ENCODE measurements around the gene NAT9. TPM values are rescaled to one million over a fixed set of nuclear protein-coding genes. Genes with fewer than 3 reads are reported as not detected.

Gene NAT9
- total RNA-seq, 4 donors from 2014 or later = 18.3 to 34.4 (median 27.6) TPM

DNA sequence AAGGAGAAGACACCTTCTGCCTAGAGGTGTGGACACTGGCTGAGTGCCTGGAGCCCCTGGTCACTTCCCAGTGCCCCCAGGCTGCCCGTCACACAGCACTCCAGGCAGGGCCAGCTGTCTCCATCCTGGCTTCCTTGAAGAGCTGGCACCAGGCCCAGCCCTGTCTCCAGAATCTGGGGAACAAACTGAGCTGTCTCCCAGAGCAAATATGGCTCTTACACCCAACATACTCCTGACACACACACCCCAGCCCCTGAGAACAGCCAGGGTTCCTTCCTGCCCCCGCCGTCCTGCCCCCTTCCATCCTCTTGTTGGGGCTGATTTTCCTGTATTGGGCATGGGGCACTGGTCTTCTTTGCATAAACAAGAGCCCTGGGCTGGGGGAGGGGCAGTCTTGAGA is 18.6 kb downstream of the NAT9 start:
- Histone ChIP-seq H3K27ac (peak overlapping the region; percentile 43 to 65 (median 46)), H3K36me3 (no peaks in the 10 kb centered on the region), H3K9me3 (no peaks in the 10 kb centered on the region), H3K4me3 (no peak overlapping the region), H3K27me3 (no peaks in the 10 kb centered on the region), H3K4me1 (peaks cover 40 to 75% (median 53%) of the 10 kb centered on the region in 4 donors)
- intact Hi-C loops (cut with DNase I; ENCODE audit: low total_unique reads) = loop anchor here (1.0 kb wide), 1 partner anchor 27 kb away; no protein-coding TSS in a partner anchor
- TF ChIP-seq POLR2A (IDR thresholded peaks at IDR 0.05) (no peak), POLR2AphosphoS5 (IDR thresholded peaks at IDR 0.05) (no peak), EP300 (IDR thresholded peaks at IDR 0.05; ENCODE audit: low read depth) (no peak), CTCF (IDR thresholded peaks at IDR 0.05) (no peak)
- in situ Hi-C loops (cut with MboI; ENCODE audit: low pct_ligation_motif_present in 1 of 4, low pct_unique_long_range_greater_than_20kb in 1 of 4, low sequenced_read_pairs in 3 of 4) = no loop called here
- 68 to 100% methylated on average over 1 to 3 of the region's 3 CpGs for WGBS, 2 donors (ENCODE audit: low coverage in 1 of 2)
- DNase-seq = peak; percentile 41

DNA sequence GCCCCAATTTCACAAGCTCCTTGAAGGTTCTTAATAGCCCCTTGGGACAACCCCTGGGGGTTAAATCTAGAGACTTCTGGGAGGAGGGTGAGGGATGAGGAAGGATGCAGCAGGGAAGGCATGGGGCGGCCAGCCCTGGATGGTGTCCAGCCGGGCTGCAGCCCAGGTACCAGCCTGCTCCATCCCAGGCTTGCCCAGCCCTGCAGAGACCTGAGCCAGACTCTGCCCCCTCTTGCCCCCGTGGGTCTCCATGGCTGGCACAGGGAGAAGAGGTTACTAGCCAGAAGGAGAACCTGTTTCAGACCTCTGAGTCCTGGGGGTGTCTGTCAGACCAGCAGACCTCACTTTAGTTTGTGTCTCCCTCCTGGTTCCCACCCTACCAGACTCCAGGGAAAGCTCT is 19.3 kb downstream of the NAT9 start:
- no peaks in the 10 kb centered on the region for H3K36me3 ChIP-seq
- intact Hi-C loops (cut with DNase I; ENCODE audit: low total_unique reads) (loop anchor here (1.0 kb wide), 1 partner anchor 27 kb away; no protein-coding TSS in a partner anchor), in situ Hi-C loops (cut with MboI; ENCODE audit: low pct_ligation_motif_present in 1 of 4, low pct_unique_long_range_greater_than_20kb in 1 of 4, low sequenced_read_pairs in 3 of 4) (no loop called here)
- no peak for DNase-seq
- TF ChIP-seq POLR2A (IDR thresholded peaks at IDR 0.05) (no peak), POLR2AphosphoS5 (IDR thresholded peaks at IDR 0.05) (no peak), CTCF (IDR thresholded peaks at IDR 0.05) (no peak), EP300 (IDR thresholded peaks at IDR 0.05; ENCODE audit: low read depth) (no peak)
- no peaks in the 10 kb centered on the region for H3K27me3 ChIP-seq
- 83% methylated on average over 3 of the region's 3 CpGs; no CpG with 5 or more reads in 1 of the 2 donors for WGBS, 2 donors (ENCODE audit: low coverage in 1 of 2)
- H3K27ac ChIP-seq = peak overlapping the region in 1 of 4 donors; percentile 43
- H3K9me3 ChIP-seq = no peaks in the 10 kb centered on the region
- H3K4me3 ChIP-seq = no peak overlapping the region
- peaks cover 40 to 75% (median 53%) of the 10 kb centered on the region in 4 donors for H3K4me1 ChIP-seq

DNA sequence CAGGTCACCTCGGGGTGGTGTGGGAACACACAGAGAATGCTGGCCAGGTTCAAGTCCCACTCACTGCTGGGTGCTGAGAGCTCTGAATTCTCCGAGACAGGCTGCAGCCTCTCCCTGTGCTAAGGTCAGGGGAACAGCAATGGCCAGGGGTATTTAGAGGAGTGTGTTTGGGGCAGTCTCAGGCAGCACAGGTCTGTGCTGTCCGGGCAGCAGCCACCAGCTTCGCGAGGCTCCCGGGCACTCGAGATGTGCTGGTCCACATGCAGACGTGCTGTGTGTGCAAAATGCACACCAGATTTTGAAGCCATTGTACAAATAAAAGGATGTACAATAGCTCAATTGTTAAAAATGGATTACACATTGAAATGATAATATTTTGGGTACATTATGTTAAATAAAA is 20.6 kb downstream of the NAT9 start:
- no peak for TF ChIP-seq POLR2AphosphoS5 (IDR thresholded peaks at IDR 0.05)
- no peak for TF ChIP-seq POLR2A (IDR thresholded peaks at IDR 0.05)
- no peak for TF ChIP-seq EP300 (IDR thresholded peaks at IDR 0.05; ENCODE audit: low read depth)
- no peak for TF ChIP-seq CTCF (IDR thresholded peaks at IDR 0.05)
- intact Hi-C loops (cut with DNase I; ENCODE audit: low total_unique reads) = no loop called here

GRCh38 chr17:74754832-74755231 is 21.3 kb downstream of the NAT9 start:
- in situ Hi-C loops (cut with MboI; ENCODE audit: low pct_ligation_motif_present in 1 of 4, low pct_unique_long_range_greater_than_20kb in 1 of 4, low sequenced_read_pairs in 3 of 4) (no loop called here), intact Hi-C loops (cut with DNase I; ENCODE audit: low total_unique reads) (no loop called here)
- WGBS, 2 donors (ENCODE audit: low coverage in 1 of 2) = 100% methylated on average over 3 of the region's 3 CpGs; no CpG with 5 or more reads in 1 of the 2 donors
- DNase-seq = no peak
- H3K27ac ChIP-seq = peak overlapping the region in 1 of 4 donors; percentile 13
- no peak overlapping the region for H3K4me3 ChIP-seq
- H3K4me1 ChIP-seq = peaks cover 35 to 73% (median 56%) of the 10 kb centered on the region in 4 donors
- no peaks in the 10 kb centered on the region for H3K36me3 ChIP-seq
- H3K27me3 ChIP-seq = no peaks in the 10 kb centered on the region
- no peaks in the 10 kb centered on the region for H3K9me3 ChIP-seq
- no peak for TF ChIP-seq POLR2A (IDR thresholded peaks at IDR 0.05)
- no peak for TF ChIP-seq CTCF (IDR thresholded peaks at IDR 0.05)
- no peak for TF ChIP-seq POLR2AphosphoS5 (IDR thresholded peaks at IDR 0.05)
- TF ChIP-seq EP300 (IDR thresholded peaks at IDR 0.05; ENCODE audit: low read depth) = no peak

More for the DNA sequence above, 20.6 kb downstream of the NAT9 start:
- H3K4me3 ChIP-seq = no peak overlapping the region
- no peak overlapping the region for H3K27ac ChIP-seq
- no peak for DNase-seq
- in situ Hi-C loops (cut with MboI; ENCODE audit: low pct_ligation_motif_present in 1 of 4, low pct_unique_long_range_greater_than_20kb in 1 of 4, low sequenced_read_pairs in 3 of 4) = no loop called here
- H3K36me3 ChIP-seq = no peaks in the 10 kb centered on the region
- no peaks in the 10 kb centered on the region for H3K27me3 ChIP-seq
- 89 to 100% methylated on average over 4 to 8 of the region's 8 CpGs for WGBS, 2 donors (ENCODE audit: low coverage in 1 of 2)
- no peaks in the 10 kb centered on the region for H3K9me3 ChIP-seq
- peaks cover 38 to 73% (median 57%) of the 10 kb centered on the region in 4 donors for H3K4me1 ChIP-seq
